ENCODE measurements around the gene NUDT8. TPM values are rescaled to one million over a fixed set of nuclear protein-coding genes. Genes with fewer than 3 reads are reported as not detected.
A peak's percentile ranks its signal among the peaks of the same experiment; 100 is the strongest.

NUDT8 gene
- polyA plus RNA-seq, 4 donors = 11.7 to 67.1 (median 45.7) TPM

- FAIRE-seq = no peak
- H3K4me3 ChIP-seq (ENCODE audit: low read depth in 1 of 3, low read length in 3 of 3) = peak within 1 kb of the TSS; percentile 52 to 81 (median 65)
- no peaks in the 10 kb centered on the region for H3K27me3 ChIP-seq (ENCODE audit: control insufficient read depth in 3 of 3, insufficient read depth in 3 of 3, low read length in 3 of 3)
- H3K36me3 ChIP-seq (ENCODE audit: control insufficient read depth in 3 of 3, insufficient read depth in 2 of 3, low read depth in 1 of 3, low read length in 3 of 3) = peaks cover 5 to 41% (median 7%) of the 10 kb centered on the region in 3 donors
- H3K27ac ChIP-seq (ENCODE audit: low read depth in 1 of 3, low read length in 2 of 3) = peak within 1 kb of the TSS; percentile 85 to 98 (median 96)
- DNase-seq = peak; percentile 86 to 97
- 1 to 2% (median 2%) methylated on average over 52 to 81 of the region's 81 CpGs for WGBS, 3 donors
- H3K4me1 ChIP-seq (ENCODE audit: control insufficient read depth in 3 of 3, insufficient read depth in 2 of 3, low read depth in 1 of 3, low read length in 2 of 3) = peaks cover 4 to 54% (median 4%) of the 10 kb centered on the region in 3 donors
- H3K9me3 ChIP-seq (ENCODE audit: control insufficient read depth in 2 of 2, insufficient read depth in 1 of 2, low read depth in 1 of 2, low read length in 1 of 2) = no peaks in the 10 kb centered on the region
These were observed 46.2 kb downstream of the NUDT8 start, which contains the start of gene GSTP1 for GRCh38 chr11:67583247-67584204. GSTP1 (plus strand) TSS chr11:67583812; CDS start chr11:67583844, 32 bp downstream.

- Histone ChIP-seq H3K27ac (ENCODE audit: low read depth in 1 of 3, low read length in 2 of 3) (peak overlapping the region in 1 of 3 donors; percentile 96), H3K4me1 (ENCODE audit: control insufficient read depth in 3 of 3, insufficient read depth in 2 of 3, low read depth in 1 of 3, low read length in 2 of 3) (peaks cover 4 to 56% (median 4%) of the 10 kb centered on the region in 3 donors), H3K4me3 (ENCODE audit: low read depth in 1 of 3, low read length in 3 of 3) (no peak overlapping the region), H3K27me3 (ENCODE audit: control insufficient read depth in 3 of 3, insufficient read depth in 3 of 3, low read length in 3 of 3) (no peaks in the 10 kb centered on the region), H3K9me3 (ENCODE audit: control insufficient read depth in 2 of 2, insufficient read depth in 1 of 2, low read depth in 1 of 2, low read length in 1 of 2) (no peaks in the 10 kb centered on the region), H3K36me3 (ENCODE audit: control insufficient read depth in 3 of 3, insufficient read depth in 2 of 3, low read depth in 1 of 3, low read length in 3 of 3) (peaks cover 5 to 29% (median 7%) of the 10 kb centered on the region in 3 donors)
- DNase-seq = peak in 1 of 2 donors; percentile 49
- FAIRE-seq = no peak
- 26 to 51% (median 44%) methylated on average over 4 of the region's 4 CpGs for WGBS, 3 donors
These were observed 47.7 kb downstream of the NUDT8 start for GRCh38 chr11:67582011-67582410.

GRCh38 chr11:67581469-67581868, 48.3 kb downstream of the NUDT8 start:
- 13 to 44% (median 26%) methylated on average over 11 of the region's 11 CpGs for WGBS, 3 donors
- no peak overlapping the region for H3K4me3 ChIP-seq (ENCODE audit: low read depth in 1 of 3, low read length in 3 of 3)
- FAIRE-seq = no peak
- peak overlapping the region; percentile 41 to 96 (median 71) for H3K27ac ChIP-seq (ENCODE audit: low read depth in 1 of 3, low read length in 2 of 3)
- H3K36me3 ChIP-seq (ENCODE audit: control insufficient read depth in 3 of 3, insufficient read depth in 2 of 3, low read depth in 1 of 3, low read length in 3 of 3) = peaks cover 5 to 24% (median 7%) of the 10 kb centered on the region in 3 donors
- H3K9me3 ChIP-seq (ENCODE audit: control insufficient read depth in 2 of 2, insufficient read depth in 1 of 2, low read depth in 1 of 2, low read length in 1 of 2) = no peaks in the 10 kb centered on the region
- no peaks in the 10 kb centered on the region for H3K27me3 ChIP-seq (ENCODE audit: control insufficient read depth in 3 of 3, insufficient read depth in 3 of 3, low read length in 3 of 3)
- peaks cover 4 to 56% (median 4%) of the 10 kb centered on the region in 3 donors for H3K4me1 ChIP-seq (ENCODE audit: control insufficient read depth in 3 of 3, insufficient read depth in 2 of 3, low read depth in 1 of 3, low read length in 2 of 3)
- DNase-seq = peak; percentile 87 to 95

GRCh38 chr11:67577951-67578350, 51.8 kb downstream of the NUDT8 start:
- Histone ChIP-seq H3K27me3 (ENCODE audit: control insufficient read depth in 3 of 3, insufficient read depth in 3 of 3, low read length in 3 of 3) (no peaks in the 10 kb centered on the region), H3K27ac (ENCODE audit: low read depth in 1 of 3, low read length in 2 of 3) (no peak overlapping the region), H3K4me3 (ENCODE audit: low read depth in 1 of 3, low read length in 3 of 3) (no peak overlapping the region), H3K36me3 (ENCODE audit: control insufficient read depth in 3 of 3, insufficient read depth in 2 of 3, low read depth in 1 of 3, low read length in 3 of 3) (no peaks in the 10 kb centered on the region), H3K9me3 (ENCODE audit: control insufficient read depth in 2 of 2, insufficient read depth in 1 of 2, low read depth in 1 of 2, low read length in 1 of 2) (no peaks in the 10 kb centered on the region), H3K4me1 (ENCODE audit: control insufficient read depth in 3 of 3, insufficient read depth in 2 of 3, low read depth in 1 of 3, low read length in 2 of 3) (peaks cover 4 to 46% (median 4%) of the 10 kb centered on the region in 3 donors)
- DNase-seq (no peak), FAIRE-seq (no peak)
- 74 to 80% (median 74%) methylated on average over 6 of the region's 6 CpGs for WGBS, 3 donors

Other genes starting within 250 kb of the NUDT8 start
- gene RAD9A, start 238.0 kb downstream of the NUDT8 start, polyA plus RNA-seq = 10 to 100 TPM; 19.5 to 88.3 (median 40.7) TPM
- 100 to 1,000 TPM; 123 to 211 (median 187) TPM for gene PPP1CA, start 228.1 kb downstream of the NUDT8 start, polyA plus RNA-seq
- gene TBC1D10C, start 225.9 kb downstream of the NUDT8 start, polyA plus RNA-seq = 10 to 100 TPM in 1 of 4 donors, 1 to 10 TPM in 3; 2.5 to 18.1 (median 4.1) TPM
- under 1 TPM in 2 of 4 donors, not detected in 2; 0.40 to 0.84 TPM for gene CARNS1, start 214.3 kb downstream of the NUDT8 start, polyA plus RNA-seq
- gene RPS6KB2, start 201.4 kb downstream of the NUDT8 start, polyA plus RNA-seq = 10 to 100 TPM; 39.0 to 88.1 (median 74.3) TPM
- gene PTPRCAP, start 192.3 kb downstream of the NUDT8 start, polyA plus RNA-seq = 10 to 100 TPM in 3 of 4 donors, 1 to 10 TPM in 1; 7.5 to 34.6 (median 15.9) TPM
- 100 to 1,000 TPM; 106 to 208 (median 133) TPM for gene CORO1B, start 186.5 kb downstream of the NUDT8 start, polyA plus RNA-seq
- gene GPR152, start 177.2 kb downstream of the NUDT8 start, polyA plus RNA-seq = under 1 TPM in 1 of 4 donors, not detected in 3; 0.04 TPM
- 1 to 10 TPM in 1 of 4 donors, under 1 TPM in 2, not detected in 1; 0.27 to 1.1 (median 0.41) TPM for gene CABP4, start 174.6 kb downstream of the NUDT8 start, polyA plus RNA-seq
- 100 to 1,000 TPM in 1 of 4 donors, 10 to 100 TPM in 3; 70.3 to 119 (median 71.2) TPM for gene TMEM134, start 160.7 kb downstream of the NUDT8 start, polyA plus RNA-seq
- gene AIP, start 146.9 kb downstream of the NUDT8 start, polyA plus RNA-seq = 100 to 1,000 TPM in 1 of 4 donors, 10 to 100 TPM in 3; 45.7 to 102 (median 79.6) TPM
- gene PITPNM1, start 124.6 kb downstream of the NUDT8 start, polyA plus RNA-seq = 10 to 100 TPM; 31.2 to 42.1 (median 35.9) TPM
- gene CDK2AP2, start 121.8 kb downstream of the NUDT8 start, polyA plus RNA-seq = 100 to 1,000 TPM in 2 of 4 donors, 10 to 100 TPM in 2; 80.0 to 108 (median 97.5) TPM
- gene CABP2, start 106.5 kb downstream of the NUDT8 start, polyA plus RNA-seq = not detected
- 1,000 to 10,000 TPM in 2 of 4 donors, 100 to 1,000 TPM in 2; 714 to 1,471 (median 1,003) TPM for gene GSTP1, start 46.1 kb downstream of the NUDT8 start, polyA plus RNA-seq
- gene NDUFV1, start 23.0 kb downstream of the NUDT8 start, polyA plus RNA-seq = 100 to 1,000 TPM; 170 to 361 (median 249) TPM
- gene TBX10, start 9.8 kb upstream of the NUDT8 start, polyA plus RNA-seq = 10 to 100 TPM in 3 of 4 donors, 1 to 10 TPM in 1; 4.3 to 69.4 (median 27.9) TPM
- gene ACY3, start 20.8 kb upstream of the NUDT8 start, polyA plus RNA-seq = 100 to 1,000 TPM in 2 of 4 donors, 10 to 100 TPM in 2; 36.6 to 271 (median 125) TPM
- under 1 TPM in 2 of 4 donors, not detected in 2; 0.03 to 0.12 TPM for gene ALDH3B2, start 44.7 kb upstream of the NUDT8 start, polyA plus RNA-seq

Measured in small intestine (tissue), 7 donors.